HG03432 (cell line): ENCODE data around the gene FOXP2.

ENCODE experiments used
- ATAC-seq: cut with Tn5 transposase; IDR thresholded peaks from one replicate; pipeline ENCODE4 v1.9.1; 2021; ENCODE audit warnings: mild to moderate bottlenecking, moderate library complexity; ENCODE audit not compliant: unreplicated experiment

FOXP2 gene

GRCh38 chr7:114649689-114650088, 235.1 kb downstream of the FOXP2 start:
- ATAC-seq, result no peak

GRCh38 chr7:114650491-114650890, 235.9 kb downstream of the FOXP2 start:
- no peak for ATAC-seq

DNA sequence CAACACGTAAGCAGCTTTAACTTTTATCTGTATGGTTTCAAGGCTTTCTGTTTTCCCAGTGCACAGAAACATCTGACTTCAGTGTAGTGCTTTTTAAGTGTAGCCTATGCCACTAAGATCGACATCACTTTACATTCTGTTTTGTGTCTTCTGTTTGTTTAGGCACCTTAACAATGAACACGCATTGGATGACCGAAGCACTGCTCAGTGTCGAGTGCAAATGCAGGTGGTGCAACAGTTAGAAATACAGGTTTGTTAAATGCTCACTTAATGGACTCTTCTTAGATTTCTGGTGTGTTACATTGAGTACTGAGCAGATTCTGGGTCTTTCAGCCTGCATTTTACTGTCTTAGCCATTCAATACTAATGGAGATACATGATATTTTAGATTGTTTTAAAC, 237.4 kb downstream of the FOXP2 start:
- no peak for ATAC-seq

DNA sequence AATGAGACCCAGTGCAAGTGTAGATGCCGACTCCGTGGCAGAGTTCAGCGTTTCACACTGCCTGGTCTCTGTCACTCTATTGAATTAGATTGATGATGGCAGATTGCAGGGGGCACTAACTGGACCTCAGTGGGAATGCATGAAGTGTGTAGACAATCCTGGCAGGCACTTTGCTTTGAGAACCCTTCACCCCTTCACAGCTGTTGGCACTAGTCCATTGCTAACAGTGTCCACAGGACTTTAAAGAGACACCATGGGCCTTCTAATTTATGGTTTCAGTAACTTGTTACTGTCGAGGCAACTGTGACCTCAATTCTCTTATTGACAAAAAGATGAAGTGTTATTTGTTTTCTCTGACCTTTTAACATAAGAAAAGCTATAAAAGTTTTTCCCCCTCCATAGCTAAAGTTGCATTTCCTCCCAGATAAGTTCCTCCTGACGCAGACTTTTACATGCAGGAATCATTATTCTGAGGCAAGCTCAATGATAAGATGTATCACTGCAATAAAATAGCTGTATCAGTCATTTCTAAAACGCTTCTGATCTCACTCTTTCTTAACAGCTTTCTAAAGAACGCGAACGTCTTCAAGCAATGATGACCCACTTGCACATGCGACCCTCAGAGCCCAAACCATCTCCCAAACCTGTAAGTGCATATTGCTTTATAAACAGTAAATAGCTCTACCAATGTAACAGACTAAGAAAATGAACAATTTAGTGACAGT, 238.9 kb downstream of the FOXP2 start:
- ATAC-seq, result no peak

DNA sequence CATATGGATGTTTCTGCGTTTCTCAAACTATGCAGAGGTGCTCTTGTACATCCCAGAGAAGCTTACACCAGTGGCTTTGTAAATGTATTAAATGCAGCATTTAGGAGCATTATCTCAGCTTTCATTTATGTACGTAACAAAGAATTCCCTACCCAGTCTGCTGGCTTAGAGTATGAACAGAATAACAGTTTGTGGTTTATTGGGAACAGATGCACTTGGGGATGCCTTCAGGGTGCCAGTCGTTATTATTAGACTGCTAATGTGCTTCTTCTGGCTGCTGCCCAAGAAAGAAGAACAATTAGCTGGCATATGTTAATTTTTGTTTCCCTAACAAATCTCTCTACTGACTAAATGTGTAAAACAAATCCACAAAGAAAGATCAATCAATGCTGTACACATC, 241.9 kb downstream of the FOXP2 start:
- ATAC-seq, result no peak

- no peak for ATAC-seq
These were observed 242.7 kb downstream of the FOXP2 start for GRCh38 chr7:114657279-114657678.

GRCh38 chr7:114658216-114658615, 243.6 kb downstream of the FOXP2 start:
- ATAC-seq, result no peak

GRCh38 chr7:114659409-114660125, 245.0 kb downstream of the FOXP2 start:
- ATAC-seq, result no peak

DNA sequence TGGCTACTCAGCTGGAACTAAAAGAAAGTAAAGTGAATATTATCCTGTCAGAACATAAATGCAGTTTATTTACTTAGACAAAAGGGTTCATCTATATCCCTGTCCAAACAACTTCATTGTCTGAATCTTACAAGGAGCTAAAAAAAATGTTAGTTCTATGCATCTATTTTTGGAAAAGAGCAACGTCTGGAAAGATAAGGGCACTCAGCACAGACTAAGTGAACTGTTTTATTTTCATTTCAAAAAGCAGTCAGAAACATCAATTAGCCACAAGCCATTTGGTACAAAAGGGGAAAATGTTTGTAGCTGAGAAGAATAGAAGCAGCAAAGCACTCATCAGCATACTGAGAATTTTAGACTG, 245.5 kb downstream of the FOXP2 start:
- no peak for ATAC-seq

GRCh38 chr7:114660753-114661152, 246.1 kb downstream of the FOXP2 start:
- no peak for ATAC-seq

GRCh38 chr7:114662002-114662677, 247.5 kb downstream of the FOXP2 start:
- no peak for ATAC-seq

- no peak for ATAC-seq
These were observed 248.9 kb downstream of the FOXP2 start for GRCh38 chr7:114663502-114663901.

DNA sequence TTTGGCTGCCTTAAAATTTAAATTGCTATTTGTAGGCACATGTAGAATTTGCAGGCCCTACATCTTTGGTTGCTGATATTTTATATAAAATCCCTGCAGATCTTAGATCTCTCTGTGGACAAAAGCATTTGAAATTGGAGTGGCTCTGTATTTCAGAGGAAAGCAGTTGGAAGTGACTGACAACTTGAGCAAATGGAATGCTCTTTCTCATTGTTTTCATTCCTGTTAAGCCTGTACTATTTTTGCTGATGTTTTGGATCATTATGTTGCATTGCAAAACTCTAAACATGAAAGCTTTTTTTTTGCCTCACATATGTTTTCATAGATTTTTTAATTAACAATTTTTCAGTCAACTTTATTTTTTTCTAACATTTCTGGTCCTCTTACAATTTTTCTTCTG, 256.1 kb downstream of the FOXP2 start:
- ATAC-seq, result no peak

GRCh38 chr7:114671563-114672123, 257.0 kb downstream of the FOXP2 start:
- ATAC-seq, result no peak

- no peak for ATAC-seq
These were observed 263.5 kb downstream of the FOXP2 start for GRCh38 chr7:114678116-114678515.

GRCh38 chr7:114687238-114687637, 272.6 kb downstream of the FOXP2 start:
- ATAC-seq, result no peak

DNA sequence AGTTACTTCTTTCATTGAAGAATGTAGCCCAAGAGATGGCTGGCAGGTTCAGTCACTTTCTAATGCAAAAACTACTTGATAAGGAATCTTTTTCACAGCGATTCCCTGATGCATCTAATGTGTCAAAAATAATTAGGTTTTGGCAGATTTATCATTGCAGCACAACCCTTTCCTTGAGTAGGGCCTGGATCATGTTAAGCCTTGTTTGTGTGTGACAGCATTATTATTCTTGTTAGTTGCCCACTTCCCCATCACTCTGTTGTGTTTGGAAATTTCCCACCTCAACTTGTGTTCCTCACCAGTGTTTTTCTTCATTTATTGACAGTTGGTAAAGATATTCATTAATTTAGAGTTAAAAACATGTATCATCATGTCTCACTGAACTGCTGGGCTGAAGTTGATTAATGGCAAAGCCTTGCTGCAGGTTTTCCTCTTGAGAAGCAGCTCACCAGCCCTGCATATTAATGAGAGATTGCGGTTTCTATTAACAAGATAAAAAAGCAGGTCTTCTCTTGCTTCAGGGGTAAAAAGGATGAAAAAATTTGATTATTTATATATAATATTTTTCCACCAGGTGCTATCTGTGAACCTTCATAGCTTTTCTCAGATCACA, 273.9 kb downstream of the FOXP2 start:
- no peak for ATAC-seq

- ATAC-seq, result no peak
These were observed 274.8 kb downstream of the FOXP2 start for GRCh38 chr7:114689406-114689805.

- no peak for ATAC-seq
These were observed 277.0 kb downstream of the FOXP2 start for GRCh38 chr7:114691605-114692004.

GRCh38 chr7:114695182-114695581, 280.6 kb downstream of the FOXP2 start:
- ATAC-seq, result no peak

- ATAC-seq, result no peak
These were observed 285.8 kb downstream of the FOXP2 start for GRCh38 chr7:114700247-114700928.
